RCC 7860 (cell line): ENCODE results near the gene MIB2.
"Not testable (repeated sequence)": the region's sequence is repeated elsewhere in the genome, so short reads cannot be mapped to it uniquely, and the experiment has no call there.

ENCODE experiments used
- DNase-seq: peaks from one replicate; pipeline ENCODE4 v3.0.0-alpha.2; 2015; ENCODE audit warnings: low spot score
- FAIRE-seq: peaks from 2 replicates; lab custom pipeline; 2012; peaks lifted over from hg19 to GRCh38; lab: Jason Lieb, UNC

The MIB2 gene

GRCh38 chr1:1615256-1616044, at the start of gene MIB2:
MIB2 (plus strand) TSS chr1:1615500; CDS start chr1:1623453, 7,953 bp downstream.
- FAIRE-seq (no peak), DNase-seq (peak; percentile 94)

- no peak for FAIRE-seq
- no peak for DNase-seq
Observed at GRCh38 chr1:1567152-1567875, 48.0 kb upstream of the MIB2 start.

- DNase-seq (no peak), FAIRE-seq (no peak)
Observed at GRCh38 chr1:1567891-1568291, 47.4 kb upstream of the MIB2 start.

- no peak for DNase-seq
- FAIRE-seq: no peak
Observed at GRCh38 chr1:1569341-1569740, 46.0 kb upstream of the MIB2 start.

GRCh38 chr1:1573843-1574720, 41.2 kb upstream of the MIB2 start:
- FAIRE-seq (no peak), DNase-seq (peak; percentile 22)

- DNase-seq (peak; percentile 75), FAIRE-seq (no peak)
Observed at GRCh38 chr1:1574721-1575537, 40.4 kb upstream of the MIB2 start, which contains the start of gene SSU72. SSU72 (minus strand) TSS chr1:1574863; CDS start chr1:1574557, 306 bp downstream.

- FAIRE-seq: no peak
Observed at GRCh38 chr1:1577367-1578011, 37.8 kb upstream of the MIB2 start.

GRCh38 chr1:1578371-1578940, 36.8 kb upstream of the MIB2 start:
- FAIRE-seq: no peak
- no peak for DNase-seq

More at GRCh38 chr1:1577367-1578011, 37.8 kb upstream of the MIB2 start:
- no peak for DNase-seq

- DNase-seq (no peak), FAIRE-seq (no peak)
Observed at GRCh38 chr1:1582585-1583346, 32.5 kb upstream of the MIB2 start.

- no peak for FAIRE-seq
Observed at GRCh38 chr1:1583347-1584010, 31.8 kb upstream of the MIB2 start.

GRCh38 chr1:1591452-1591851, 23.8 kb upstream of the MIB2 start:
- peak; percentile 35 for DNase-seq
- no peak for FAIRE-seq

More at GRCh38 chr1:1583347-1584010, 31.8 kb upstream of the MIB2 start:
- no peak for DNase-seq

- no peak for DNase-seq
- no peak for FAIRE-seq
Observed at GRCh38 chr1:1593834-1594601, 21.3 kb upstream of the MIB2 start.

- FAIRE-seq: no peak
- no peak for DNase-seq
Observed at GRCh38 chr1:1594602-1595260, 20.6 kb upstream of the MIB2 start.

- FAIRE-seq, DNase-seq: not testable (repeated sequence)
Observed at GRCh38 chr1:1595341-1595740, 20.0 kb upstream of the MIB2 start.

GRCh38 chr1:1596493-1597274, 18.6 kb upstream of the MIB2 start:
- FAIRE-seq (no peak), DNase-seq (no peak)
